ENCODE measurements around the gene ARL6IP4.

Gene ARL6IP4

DNA sequence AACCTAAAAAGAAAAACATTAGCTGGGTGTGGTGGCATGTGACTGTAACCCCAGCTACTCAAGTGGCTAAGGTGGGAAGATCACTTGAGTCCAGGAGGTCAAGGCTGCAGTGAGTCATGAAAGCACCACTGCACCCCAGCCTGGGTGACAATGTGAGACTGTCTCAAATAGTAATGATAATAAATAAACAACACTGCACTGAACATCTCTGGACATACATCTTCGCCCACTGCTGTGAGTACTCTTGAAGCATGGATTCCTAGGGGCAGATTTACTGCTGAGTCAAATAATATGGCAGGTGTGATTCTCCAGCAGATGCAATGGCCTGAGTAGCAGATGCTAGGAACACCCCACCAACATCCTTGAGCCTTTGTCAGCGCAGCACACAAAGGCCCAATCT lies 37.8 kb upstream of the ARL6IP4 start:
- TF ChIP-seq, protein P1, sequence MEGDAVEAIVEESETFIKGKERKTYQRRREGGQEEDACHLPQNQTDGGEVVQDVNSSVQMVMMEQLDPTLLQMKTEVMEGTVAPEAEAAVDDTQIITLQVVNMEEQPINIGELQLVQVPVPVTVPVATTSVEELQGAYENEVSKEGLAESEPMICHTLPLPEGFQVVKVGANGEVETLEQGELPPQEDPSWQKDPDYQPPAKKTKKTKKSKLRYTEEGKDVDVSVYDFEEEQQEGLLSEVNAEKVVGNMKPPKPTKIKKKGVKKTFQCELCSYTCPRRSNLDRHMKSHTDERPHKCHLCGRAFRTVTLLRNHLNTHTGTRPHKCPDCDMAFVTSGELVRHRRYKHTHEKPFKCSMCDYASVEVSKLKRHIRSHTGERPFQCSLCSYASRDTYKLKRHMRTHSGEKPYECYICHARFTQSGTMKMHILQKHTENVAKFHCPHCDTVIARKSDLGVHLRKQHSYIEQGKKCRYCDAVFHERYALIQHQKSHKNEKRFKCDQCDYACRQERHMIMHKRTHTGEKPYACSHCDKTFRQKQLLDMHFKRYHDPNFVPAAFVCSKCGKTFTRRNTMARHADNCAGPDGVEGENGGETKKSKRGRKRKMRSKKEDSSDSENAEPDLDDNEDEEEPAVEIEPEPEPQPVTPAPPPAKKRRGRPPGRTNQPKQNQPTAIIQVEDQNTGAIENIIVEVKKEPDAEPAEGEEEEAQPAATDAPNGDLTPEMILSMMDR (IDR thresholded peaks at IDR 0.05; ENCODE audit: control insufficient read depth, extremely low read depth, insufficient read depth) = no peak
- no peak for DNase-seq (ENCODE audit: low read depth)
- no peak overlapping the region for H3K4me3 ChIP-seq (ENCODE audit: low read depth, low read length)

- no peak for DNase-seq (ENCODE audit: low read depth)
- TF ChIP-seq, protein P1 (IDR thresholded peaks at IDR 0.05; ENCODE audit: control insufficient read depth, extremely low read depth, insufficient read depth) = no peak
- no peak overlapping the region for H3K4me3 ChIP-seq (ENCODE audit: low read depth, low read length)
Measured at GRCh38 chr12:122943196-122943595, 37.3 kb upstream of the ARL6IP4 start.

GRCh38 chr12:122944605-122945592 lies 35.6 kb upstream of the ARL6IP4 start:
- DNase-seq (ENCODE audit: low read depth) = no peak
- TF ChIP-seq, protein P1 (IDR thresholded peaks at IDR 0.05; ENCODE audit: control insufficient read depth, extremely low read depth, insufficient read depth) = no peak

GRCh38 chr12:122946690-122947341 lies 33.7 kb upstream of the ARL6IP4 start:
- no peak overlapping the region for H3K4me3 ChIP-seq (ENCODE audit: low read depth, low read length)
- peak; percentile 23 for DNase-seq (ENCODE audit: low read depth)
- TF ChIP-seq, protein P1 (IDR thresholded peaks at IDR 0.05; ENCODE audit: control insufficient read depth, extremely low read depth, insufficient read depth) = no peak

More at GRCh38 chr12:122944605-122945592, 35.6 kb upstream of the ARL6IP4 start:
- no peak overlapping the region for H3K4me3 ChIP-seq (ENCODE audit: low read depth, low read length)

- H3K4me3 ChIP-seq (ENCODE audit: low read depth, low read length) = no peak overlapping the region
- no peak for DNase-seq (ENCODE audit: low read depth)
- TF ChIP-seq, protein P1 (IDR thresholded peaks at IDR 0.05; ENCODE audit: control insufficient read depth, extremely low read depth, insufficient read depth) = no peak
Measured at GRCh38 chr12:122947352-122947792, 33.1 kb upstream of the ARL6IP4 start.

DNA sequence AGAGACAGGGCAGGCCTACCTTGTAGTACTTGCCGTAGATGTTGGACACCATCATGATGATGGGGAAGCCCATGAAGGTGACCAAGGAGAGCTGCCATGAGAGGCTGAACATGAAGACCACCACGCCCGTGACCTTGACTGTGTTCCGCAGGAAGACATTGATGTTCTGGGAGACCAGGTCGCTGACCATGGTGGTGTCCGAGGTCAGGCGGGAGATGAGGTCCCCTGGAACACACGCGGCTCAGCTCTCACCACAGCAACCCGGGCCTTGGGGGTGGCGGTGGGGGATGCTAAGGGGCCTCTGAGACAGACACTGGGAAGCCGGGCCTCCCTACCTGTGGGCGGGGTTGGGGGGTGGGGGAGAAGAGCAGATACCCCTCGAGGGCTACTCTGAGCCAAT lies 31.9 kb upstream of the ARL6IP4 start:
- TF ChIP-seq, protein P1 (IDR thresholded peaks at IDR 0.05; ENCODE audit: control insufficient read depth, extremely low read depth, insufficient read depth) = no peak
- no peak for DNase-seq (ENCODE audit: low read depth)
- H3K4me3 ChIP-seq (ENCODE audit: low read depth, low read length) = no peak overlapping the region

Measured in LNCaP clone FGC (cell line).